ENCODE results near the gene SYDE1.

Gene SYDE1

DNA sequence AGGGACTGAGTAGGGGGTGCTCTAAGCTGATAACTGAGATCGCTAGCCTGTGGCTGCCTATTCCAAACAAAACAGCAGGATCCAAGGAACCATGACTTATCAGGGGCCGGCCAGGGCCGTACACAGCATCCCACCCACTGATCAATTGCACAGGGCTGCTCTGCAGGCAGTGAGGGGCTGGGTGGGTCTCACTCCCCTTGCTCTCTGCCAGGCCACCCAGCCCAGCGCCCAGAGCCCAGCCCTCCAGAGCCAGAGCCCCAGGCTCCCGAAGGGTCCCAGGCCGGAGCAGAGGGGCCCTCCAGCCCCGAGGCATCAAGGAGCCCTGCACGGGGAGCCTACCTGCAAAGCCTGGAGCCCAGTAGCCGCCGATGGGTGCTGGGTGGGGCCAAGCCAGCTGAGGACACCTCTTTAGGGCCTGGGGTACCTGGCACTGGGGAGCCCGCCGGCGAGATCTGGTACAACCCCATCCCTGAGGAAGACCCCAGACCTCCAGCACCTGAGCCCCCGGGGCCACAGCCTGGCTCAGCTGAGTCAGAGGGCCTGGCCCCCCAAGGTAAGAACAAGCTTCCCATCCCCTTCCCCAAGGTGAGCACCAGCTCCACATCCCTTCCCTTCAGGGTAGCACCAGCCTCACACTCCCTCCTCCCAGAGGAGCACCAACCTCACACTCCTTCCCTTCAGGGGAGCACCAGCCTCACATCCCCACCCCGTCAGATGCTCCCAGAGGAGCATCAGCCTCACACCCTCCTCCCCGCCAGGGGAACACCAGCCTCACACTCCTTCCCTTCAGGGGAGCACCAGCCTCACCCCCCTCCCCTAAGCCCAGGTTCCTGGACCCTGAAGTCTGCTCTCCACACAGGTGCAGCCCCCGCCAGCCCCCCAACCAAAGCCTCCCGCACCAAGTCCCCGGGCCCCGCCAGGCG, 1.9 kb downstream of the SYDE1 start:
- DNase-seq = no peak

DNA sequence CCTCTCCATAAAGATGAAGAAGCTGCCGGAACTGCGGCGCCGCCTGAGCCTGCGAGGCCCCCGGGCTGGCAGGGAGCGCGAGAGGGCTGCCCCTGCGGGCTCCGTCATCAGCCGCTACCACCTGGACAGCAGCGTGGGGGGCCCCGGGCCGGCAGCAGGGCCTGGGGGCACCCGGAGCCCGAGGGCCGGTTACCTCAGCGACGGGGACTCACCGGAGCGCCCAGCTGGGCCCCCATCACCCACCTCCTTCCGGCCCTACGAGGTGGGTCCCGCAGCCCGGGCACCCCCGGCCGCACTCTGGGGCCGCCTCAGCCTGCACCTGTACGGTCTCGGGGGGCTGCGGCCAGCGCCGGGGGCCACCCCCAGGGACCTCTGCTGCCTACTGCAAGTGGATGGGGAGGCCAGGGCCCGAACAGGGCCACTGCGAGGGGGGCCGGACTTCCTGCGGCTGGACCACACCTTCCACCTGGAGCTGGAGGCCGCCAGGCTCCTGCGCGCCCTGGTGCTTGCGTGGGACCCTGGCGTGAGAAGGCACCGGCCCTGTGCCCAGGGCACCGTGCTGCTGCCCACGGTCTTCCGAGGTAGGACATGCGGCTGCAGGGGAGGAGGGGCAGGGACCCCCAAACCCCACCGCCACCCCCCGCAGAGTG, 2.7 kb downstream of the SYDE1 start:
- no peak for DNase-seq

DNA sequence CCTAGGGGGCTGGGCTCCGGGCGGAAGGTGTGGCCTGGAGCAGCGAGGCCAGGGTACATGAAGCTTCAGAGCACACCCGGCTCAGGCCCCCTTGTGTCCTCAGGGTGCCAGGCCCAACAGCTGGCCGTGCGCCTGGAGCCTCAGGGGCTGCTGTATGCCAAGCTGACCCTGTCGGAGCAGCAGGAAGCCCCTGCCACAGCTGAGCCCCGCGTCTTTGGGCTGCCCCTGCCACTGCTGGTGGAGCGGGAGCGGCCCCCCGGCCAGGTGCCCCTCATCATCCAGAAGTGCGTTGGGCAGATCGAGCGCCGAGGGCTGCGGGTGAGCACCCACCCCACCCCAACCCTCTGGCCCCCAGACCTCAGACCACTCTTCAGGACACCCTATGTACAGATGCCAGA, 3.2 kb downstream of the SYDE1 start:
- no peak for DNase-seq

DNA sequence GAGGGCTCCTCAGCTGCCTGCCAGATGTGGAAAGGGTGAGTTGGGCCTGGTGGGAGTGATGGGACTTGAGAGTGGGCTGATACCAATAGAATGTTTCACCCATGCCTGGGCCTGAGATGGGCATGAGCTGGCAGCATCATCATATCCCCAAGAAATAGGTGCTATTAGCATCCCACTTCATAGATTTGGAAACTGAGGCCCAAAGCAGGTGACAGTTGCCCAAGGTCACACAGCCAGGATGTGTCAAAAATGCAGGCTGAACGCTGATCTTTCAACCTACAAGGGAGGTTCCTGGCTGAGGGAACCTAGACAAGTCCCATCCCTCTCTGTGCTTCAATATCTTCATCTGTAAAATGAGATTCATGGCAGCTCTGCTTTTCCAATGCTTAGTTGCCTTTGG, 4.6 kb downstream of the SYDE1 start:
- no peak for DNase-seq

DNA sequence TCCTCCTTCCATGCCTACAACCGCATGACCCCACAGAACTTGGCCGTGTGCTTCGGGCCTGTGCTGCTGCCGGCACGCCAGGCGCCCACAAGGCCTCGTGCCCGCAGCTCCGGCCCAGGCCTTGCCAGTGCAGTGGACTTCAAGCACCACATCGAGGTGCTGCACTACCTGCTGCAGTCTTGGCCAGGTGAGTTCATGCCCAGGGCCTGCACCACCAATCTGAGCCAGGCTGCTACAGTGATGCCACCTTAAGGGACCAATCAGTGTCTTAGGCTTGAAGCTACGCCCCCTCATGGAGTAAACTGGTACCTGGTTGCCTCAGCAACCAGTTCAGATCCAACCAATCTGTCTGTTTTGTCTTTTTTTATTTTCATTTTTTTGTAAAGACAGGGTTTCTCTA, 5.2 kb downstream of the SYDE1 start:
- no peak for DNase-seq

DNA sequence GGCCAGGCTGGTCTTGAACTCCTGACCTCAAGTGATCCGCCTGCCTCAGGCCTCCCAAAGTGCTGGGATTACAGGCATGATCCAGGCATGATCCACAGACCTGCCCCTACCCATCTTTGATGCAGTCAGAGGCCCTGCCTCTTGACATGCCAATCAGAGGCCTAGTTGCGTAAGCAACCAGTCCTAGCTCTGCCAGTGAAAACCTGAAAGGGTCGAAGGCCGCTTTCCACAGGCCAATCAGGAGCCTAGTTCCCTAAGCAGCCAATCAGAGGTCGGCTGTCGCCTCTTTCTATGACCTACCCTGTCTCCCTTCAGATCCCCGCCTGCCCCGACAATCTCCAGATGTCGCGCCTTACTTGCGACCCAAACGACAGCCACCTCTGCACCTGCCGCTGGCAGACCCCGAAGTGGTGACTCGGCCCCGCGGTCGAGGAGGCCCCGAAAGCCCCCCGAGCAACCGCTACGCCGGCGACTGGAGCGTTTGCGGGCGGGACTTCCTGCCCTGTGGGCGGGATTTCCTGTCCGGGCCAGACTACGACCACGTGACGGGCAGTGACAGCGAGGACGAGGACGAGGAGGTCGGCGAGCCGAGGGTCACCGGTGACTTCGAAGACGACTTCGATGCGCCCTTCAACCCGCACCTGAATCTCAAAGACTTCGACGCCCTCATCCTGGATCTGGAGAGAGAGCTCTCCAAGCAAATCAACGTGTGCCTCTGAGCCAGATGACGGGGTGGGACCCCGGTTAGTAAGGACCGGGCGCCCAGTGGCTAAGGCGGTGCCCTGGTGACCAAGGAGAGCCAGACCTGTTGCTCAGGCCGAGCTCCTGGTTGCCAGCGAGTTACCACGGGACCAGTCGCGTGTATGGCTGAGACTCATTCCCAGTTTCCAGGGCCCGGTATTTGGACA, 6.3 kb downstream of the SYDE1 start:
- no peak for DNase-seq

DNA sequence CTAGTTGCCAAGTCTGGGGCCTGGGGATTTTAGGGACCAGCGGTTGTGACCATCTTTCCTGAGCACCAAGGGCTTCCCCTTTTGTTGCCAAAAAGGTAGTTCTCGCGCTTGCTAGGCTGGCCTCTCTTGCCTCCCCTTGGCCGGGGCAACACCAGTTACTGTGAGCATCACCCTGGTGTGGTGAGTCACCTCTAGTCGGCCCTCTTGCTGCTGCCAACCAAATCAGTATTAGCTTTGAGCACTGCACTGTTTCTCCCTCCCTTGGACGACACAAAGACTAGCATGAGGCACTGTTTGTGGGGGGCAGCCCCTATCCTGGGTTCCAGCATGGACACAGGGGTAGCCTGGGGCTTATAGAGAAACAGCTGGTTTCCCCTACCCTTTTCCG, 6.9 kb downstream of the SYDE1 start:
- DNase-seq = no peak

DNA sequence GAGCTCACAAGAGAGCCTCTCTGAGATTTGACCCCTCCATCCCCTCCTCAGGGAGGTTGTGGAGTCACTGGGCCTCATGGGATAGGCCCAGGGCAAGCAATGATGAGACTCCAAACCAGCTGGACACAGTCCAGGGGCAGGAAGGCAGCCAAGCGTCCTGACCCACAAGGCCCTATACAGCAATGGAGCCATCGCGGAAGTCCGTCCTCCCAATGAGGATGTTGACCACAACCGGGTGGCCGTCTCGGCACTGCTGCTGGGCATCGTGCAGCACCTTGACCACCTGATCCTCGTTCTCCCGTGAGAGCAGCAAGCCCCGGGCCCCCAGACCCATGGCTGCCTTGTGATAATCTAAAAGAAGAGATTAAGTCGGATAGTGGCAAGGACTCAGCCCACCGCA, 7.9 kb downstream of the SYDE1 start:
- no peak for DNase-seq

DNA sequence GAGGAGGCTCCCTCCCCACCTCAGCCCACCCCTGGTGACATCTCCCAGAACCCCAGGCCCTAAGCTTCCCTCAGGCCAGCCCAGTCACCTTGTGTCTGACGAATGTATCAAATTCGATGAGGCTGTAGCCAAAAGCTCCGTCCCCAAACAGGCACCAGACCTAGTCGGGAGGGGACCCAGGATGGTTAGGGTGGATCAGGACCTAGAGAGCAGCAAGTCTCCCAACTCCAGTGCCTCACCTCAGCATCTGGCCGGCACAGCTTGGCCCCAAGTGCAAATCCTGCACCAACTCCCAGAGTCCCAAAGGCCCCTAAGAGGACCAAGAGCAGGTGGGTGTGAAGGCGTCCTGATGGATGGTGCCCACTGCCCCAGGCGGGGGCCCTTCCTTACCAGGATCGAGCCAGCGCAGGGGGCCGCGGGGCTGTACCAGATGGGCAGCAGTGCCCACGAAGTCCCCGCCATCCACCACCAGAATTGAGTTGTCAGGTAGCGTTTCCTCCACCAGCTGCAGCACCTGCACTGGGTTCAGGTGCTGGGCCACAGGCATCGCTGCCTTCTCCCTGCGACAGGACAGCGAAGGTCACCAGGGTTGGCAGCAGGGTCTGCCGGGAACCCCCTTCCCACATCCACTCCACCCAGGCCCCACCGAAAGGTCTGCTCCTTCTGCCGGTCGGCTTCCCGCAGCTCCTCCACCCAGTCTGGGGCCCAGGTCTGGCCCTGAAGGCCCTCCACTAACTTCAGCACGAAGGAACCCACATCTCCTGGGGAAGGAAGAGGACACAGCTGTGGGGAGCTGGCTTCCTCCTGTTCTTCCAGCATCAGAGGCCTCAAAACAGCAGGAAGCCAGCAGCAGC, 8.8 kb downstream of the SYDE1 start:
- DNase-seq = no peak

DNA sequence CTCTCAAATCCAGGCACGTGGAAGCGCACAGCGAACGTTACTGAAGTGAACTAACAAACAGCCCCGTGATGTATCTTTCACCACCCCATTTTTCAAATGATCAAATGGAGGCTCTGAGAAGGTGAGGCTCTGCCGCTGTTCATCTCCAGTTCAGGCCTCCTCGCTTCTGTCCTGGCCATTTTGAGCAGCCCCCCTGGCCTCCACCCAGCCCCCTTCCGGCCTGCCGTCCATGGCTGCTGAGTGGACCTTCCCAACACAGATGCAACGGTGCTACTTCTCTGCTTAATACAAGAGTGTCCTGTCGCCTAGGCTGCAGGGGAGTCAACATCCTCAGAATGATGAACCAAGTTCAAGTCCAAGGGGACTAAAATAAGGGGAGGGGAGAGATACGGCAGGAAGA, 9.7 kb downstream of the SYDE1 start:
- no peak for DNase-seq

DNA sequence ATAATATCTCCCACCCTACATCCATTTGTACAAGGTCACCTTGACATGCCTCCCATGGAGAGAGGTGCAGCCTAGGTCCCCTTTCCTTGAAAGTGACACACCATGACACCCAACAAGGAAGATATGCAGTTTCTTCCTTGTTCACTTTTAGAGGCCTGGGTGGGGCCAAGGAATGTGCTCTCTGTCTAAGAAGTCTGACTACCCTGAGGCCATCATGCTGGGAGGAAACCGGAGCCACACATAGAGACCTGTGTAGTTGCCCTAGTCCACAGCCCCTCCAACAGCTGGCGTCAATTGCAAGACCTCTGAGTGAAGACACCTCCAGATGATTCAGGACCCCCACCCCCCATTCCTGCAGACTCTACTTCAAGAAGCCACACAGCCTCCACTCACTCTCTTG, 11.0 kb downstream of the SYDE1 start:
- DNase-seq = no peak

DNA sequence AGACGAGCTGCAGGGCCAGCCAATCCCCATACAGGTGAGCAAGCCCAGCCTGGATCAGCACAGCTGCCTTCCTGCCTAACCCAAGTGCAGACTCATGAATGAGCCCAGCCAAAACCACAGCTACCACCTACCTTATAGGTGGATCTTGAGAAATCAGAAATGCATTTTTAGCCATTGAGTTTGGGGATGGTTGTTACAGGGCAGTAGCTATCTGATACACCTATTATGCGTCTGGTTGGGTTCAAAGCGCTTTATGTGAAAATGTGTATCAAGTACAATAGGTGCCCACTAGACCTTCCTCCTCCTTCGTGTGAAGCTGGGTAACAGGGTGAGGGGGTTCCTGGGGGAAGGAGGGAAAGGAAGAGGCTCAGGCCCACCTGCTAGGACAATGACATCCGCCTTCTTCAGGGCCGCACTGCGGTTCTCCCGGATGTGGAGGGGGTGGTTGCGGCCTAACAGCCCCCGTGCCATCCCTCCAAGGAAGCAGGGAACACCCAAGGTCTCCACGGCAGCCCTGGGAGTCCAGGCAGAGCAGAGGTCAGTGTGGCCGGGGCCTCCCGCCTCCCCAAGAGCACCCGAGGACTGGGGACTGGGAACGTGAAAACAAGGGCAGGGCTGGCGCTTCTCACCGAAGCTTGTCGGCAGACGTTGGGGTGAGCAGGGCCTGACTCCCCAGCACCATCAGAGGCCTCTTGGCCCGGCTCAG, 11.7 kb downstream of the SYDE1 start:
- DNase-seq = no peak

DNA sequence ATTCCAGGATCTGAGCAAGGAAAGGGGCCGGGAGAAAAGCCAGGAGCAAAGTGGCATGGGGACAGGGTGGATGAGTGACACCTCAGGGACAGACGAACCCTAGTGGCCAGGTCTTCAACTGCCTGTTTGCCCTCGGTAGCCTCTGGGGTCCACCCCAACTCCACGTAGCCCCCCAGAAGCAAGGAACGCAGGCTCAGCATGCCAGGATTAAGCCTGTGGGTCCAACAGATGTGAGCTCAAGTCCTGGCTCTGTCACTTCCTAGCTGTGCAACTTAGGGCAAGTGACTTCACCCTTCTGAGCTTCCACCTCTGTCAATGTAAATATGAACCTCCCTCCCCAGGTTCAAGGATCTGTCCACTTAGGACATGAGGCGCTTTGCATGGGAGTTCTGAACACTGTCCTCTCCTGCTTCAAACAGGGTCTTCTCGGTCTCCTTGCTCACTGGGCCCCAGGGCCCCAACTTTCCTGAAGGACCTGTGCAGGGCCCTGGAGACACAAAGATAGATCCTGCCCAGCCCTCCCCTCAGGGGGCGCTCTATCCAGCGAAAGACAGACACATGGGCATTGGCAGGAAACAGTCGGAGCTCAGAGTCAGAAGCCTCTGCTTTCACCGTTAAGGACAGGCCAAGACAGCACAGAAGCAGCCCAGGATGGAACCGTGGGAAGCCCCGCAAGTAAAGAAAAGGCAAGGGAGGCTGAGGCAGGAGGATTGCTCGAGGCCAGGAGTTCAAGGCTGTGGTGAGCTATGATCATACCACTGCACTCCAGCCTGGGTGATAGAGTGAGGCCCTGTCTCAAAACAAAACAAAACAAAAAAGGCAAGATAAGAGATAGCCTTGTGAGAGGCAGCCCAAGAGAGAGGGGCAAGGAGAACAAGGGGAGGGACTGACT, 13.2 kb downstream of the SYDE1 start:
- DNase-seq = no peak

DNA sequence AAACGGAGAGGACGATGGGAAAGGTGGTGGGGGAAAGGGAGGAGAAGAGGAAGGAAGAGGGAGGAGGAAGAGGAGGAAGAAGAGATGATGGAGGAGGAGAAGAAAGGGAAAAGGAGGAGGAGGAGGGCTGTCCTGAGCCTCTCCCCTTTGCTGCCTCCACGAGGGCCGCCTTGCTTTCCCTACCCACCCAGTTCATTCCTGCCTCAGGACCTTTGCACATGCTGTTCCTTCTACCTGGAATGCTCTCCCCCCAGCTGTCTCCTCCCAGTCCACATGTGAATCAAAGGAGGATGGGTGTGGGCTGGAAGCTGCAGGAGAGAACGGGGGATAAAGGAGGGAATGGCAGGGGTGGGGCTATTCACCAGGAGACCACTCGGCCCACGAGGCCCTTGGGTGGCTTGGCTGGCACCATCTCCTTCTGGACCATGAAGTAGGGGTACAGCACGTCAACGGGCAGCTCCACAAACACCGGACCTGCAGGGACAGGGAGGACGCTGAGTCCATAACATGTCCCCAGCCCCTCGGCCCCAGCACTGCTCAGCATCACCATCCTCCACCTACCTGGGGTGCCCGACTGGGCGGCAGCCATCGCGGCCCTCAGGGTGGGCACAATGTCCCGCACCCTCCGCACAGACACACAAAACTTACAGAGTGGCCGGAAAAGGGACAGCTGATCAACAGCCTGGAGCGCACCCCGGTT, 15.3 kb downstream of the SYDE1 start:
- no peak for DNase-seq

DNA sequence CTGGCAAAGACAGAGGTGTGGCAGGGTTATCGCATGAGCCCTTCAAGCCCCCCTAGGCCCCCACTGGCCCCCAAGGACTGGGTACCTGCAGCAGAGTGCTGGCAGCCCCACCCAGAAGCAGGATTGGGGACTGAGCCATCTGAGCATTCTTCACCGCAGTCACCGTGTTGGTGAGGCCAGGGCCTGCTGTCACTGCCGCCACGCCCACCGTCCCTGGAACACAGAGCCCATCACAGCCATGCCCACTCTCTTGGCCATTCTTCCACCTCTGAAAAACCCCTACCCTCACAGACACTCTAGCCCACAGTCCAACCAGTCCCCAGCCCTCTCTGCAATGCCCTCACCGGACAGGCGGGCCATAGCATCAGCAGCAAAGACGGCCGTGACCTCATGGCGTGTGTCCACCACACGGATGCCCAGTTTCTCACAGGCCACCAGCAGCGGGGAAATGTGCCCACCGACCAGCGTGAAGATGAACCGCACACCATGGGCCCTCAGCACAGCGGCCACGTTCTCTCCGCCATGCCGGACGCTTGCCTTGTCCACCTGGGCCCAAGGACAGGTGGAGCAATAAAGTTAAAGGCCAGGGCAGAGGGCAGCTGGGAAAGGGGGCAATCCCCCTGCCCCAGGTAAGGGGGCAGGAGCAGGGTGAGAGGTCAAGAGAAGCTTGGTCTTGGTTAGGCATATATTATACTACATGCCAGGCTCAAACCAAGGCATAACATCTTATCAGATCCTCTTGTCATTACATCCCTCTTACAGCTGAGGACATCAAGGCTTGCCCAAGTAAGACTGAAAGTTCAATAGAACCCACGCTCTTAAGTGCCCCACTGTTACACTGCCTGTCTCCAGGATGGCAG, 16.1 kb downstream of the SYDE1 start:
- no peak for DNase-seq

DNA sequence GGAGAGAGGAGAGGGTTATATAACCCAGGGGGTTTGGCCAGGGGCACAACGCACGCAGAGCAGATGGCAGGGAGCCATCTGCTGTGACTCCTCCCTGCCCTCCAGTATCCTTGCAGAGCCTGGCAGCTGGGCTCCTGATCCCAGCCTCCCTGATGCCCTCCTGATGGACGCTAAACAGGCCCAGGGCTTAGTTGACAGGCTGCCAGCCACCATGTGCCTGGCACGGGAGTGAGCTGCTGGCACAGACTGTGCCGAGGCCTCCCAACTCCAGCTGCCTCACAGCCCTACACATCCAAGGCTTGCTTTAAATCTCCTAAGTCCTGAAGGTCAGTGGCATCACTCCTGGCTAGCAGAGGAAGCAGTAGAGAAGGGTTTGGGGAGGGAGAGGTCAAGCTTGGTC, 16.7 kb downstream of the SYDE1 start:
- peak; percentile 71 for DNase-seq

DNA sequence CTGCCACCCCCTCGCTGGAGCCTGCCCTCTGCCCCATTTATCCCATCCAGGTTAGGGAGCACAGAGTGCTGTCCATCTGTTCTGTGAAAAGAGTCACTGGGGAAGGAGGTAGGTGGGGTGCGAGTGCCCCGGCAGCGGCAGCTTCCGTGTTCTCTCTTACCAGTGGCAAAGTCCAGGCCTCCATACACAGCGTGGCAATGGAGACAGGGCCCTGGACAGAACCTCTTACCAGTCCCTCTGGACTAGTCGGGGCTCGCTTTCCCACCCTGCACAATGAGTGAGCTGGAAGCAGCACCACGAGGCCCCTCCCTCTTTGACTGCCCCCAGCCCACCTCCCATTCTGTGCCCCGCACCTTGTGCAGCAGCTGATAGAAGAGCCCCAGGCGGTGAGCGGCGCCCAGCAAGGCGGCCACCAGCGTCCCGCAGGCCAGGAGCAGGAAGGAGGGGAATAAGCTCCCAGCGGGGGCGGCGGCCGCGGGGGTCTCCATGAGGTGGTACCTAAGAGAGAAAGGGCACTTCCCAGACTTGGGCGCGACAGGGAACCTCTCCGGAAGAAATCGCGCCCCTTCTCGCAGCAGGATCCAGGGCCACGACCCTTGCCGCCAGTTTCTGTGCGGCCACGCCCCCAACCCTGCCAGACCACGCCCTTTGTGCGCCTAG, 17.5 kb downstream of the SYDE1 start:
- DNase-seq = peak; percentile 48

All from midbrain (tissue), 1 donor.